ENCODE measurements around the gene SPTSSB. TPM values are rescaled to one million over a fixed set of nuclear protein-coding genes. Genes with fewer than 3 reads are reported as not detected.

SPTSSB gene
- not detected for total RNA-seq

GRCh38 chr3:161371441-161372320, at the start of gene SPTSSB:
Gene SPTSSB (minus strand): TSS chr3:161371517. CDS start chr3:161346323, 25,194 bp downstream.

Other genes with a start within 250 kb of the SPTSSB start
- gene NMD3, start 150.2 kb downstream of the SPTSSB start, total RNA-seq: 10 to 100 TPM; 31.0 to 46.3 TPM
- not detected for gene OTOL1, start 125.3 kb upstream of the SPTSSB start, total RNA-seq

All from melanocyte of skin (primary cell).